ENCODE results near the gene INPP5J. TPM values are rescaled to one million over a fixed set of nuclear protein-coding genes. Genes with fewer than 3 reads are reported as not detected.
"Not testable (repeated sequence)": the region's sequence is repeated elsewhere in the genome, so short reads cannot be mapped to it uniquely, and the experiment has no call there.

Gene INPP5J
- total RNA-seq (2014; rRNA removed): 2.1 and 3.1 TPM in 2 replicates
- percentile 36 among the genes with signal in this experiment for Bru-seq, nascent RNA
- BruChase-seq, experiment 1, labeled RNA remaining after a 6-hour chase: percentile 49 among the genes with signal in this experiment
- BruChase-seq, experiment 2, labeled RNA remaining after a 2-hour chase: percentile 34 among the genes with signal in this experiment
- long read RNA-seq, partial matches to known transcripts: 4 of 7 reads
- long read RNA-seq, other reads (novel, unspliced or antisense): 3 of 7 reads

- H3K9me3 ChIP-seq (ENCODE audit: low read length): no peaks in the 10 kb centered on the region
- H3K27ac ChIP-seq (ENCODE audit: low read length): no peak within 1 kb of the TSS
- no peaks in the 10 kb centered on the region for H3K79me2 ChIP-seq (ENCODE audit: low read length)
- CTCF ChIA-PET: no interaction called here
- intact Hi-C loops (cut with micrococcal nuclease): no loop called here
- H3K9me2 ChIP-seq (replicated peaks; ENCODE audit: low read length): no peaks in the 10 kb centered on the region
- TF ChIP-seq CTCF (conservative IDR thresholded peaks at IDR 0.05; ENCODE audit: low read depth, low read length) (no peak), EZH2phosphoT487 (IDR thresholded peaks at IDR 0.05; ENCODE audit: borderline replicate concordance, low read length) (no peak), EZH2 (IDR thresholded peaks at IDR 0.05; ENCODE audit: low read length, unreplicated experiment) (no peak)
- BruUV-seq (replicated peaks): no TSS peak
- POLR2A ChIA-PET (ENCODE audit: unreplicated experiment): no interaction called here
- DNase-seq (peak; percentile 44), ATAC-seq (peak; percentile 95)
- peak within 1 kb of the TSS; percentile 66 for H3K4me3 ChIP-seq (ENCODE audit: low read length)
- H3K4me2 ChIP-seq (ENCODE audit: low read length): peak within 1 kb of the TSS; percentile 81
- no peaks in the 10 kb centered on the region for H3K36me3 ChIP-seq (ENCODE audit: low read depth, low read length)
- H3K4me1 ChIP-seq (ENCODE audit: insufficient read depth, low read length): 0 out of 2 replicates have a peak, but pooled peaks cover 4% of the 10 kb centered on the region
- H2AFZ ChIP-seq (ENCODE audit: low read length): peak within 1 kb of the TSS; percentile 70
- no peaks in the 10 kb centered on the region for H3F3A ChIP-seq (ENCODE audit: low read length, unreplicated experiment)
- H3K9ac ChIP-seq (ENCODE audit: low read length): 0 out of 2 replicates have a peak within 1 kb of the TSS, but pooled peaks have one; percentile 20
- no peaks in the 10 kb centered on the region for H3K27me3 ChIP-seq (ENCODE audit: low read length)
- H4K20me1 ChIP-seq (ENCODE audit: low read length): no peaks in the 10 kb centered on the region
Measured at GRCh38 chr22:31122532-31123291, at the start of gene INPP5J. Gene INPP5J, plus strand, starts transcription at chr22:31122966. Its CDS starts 49 bp downstream, at chr22:31123015.

- H3K4me1 ChIP-seq (ENCODE audit: insufficient read depth, low read length); POLR2A ChIA-PET (ENCODE audit: unreplicated experiment); H3K79me2 ChIP-seq (ENCODE audit: low read length); ATAC-seq; CTCF ChIA-PET; H3K9me2 ChIP-seq (replicated peaks; ENCODE audit: low read length); BruUV-seq (replicated peaks); H2AFZ ChIP-seq (ENCODE audit: low read length); H3K4me3 ChIP-seq (ENCODE audit: low read length); H3K27me3 ChIP-seq (ENCODE audit: low read length); H4K20me1 ChIP-seq (ENCODE audit: low read length); H3F3A ChIP-seq (ENCODE audit: low read length, unreplicated experiment); intact Hi-C loops (cut with micrococcal nuclease); H3K27ac ChIP-seq (ENCODE audit: low read length); DNase-seq; H3K9me3 ChIP-seq (ENCODE audit: low read length); H3K4me2 ChIP-seq (ENCODE audit: low read length); H3K36me3 ChIP-seq (ENCODE audit: low read depth, low read length); H3K9ac ChIP-seq (ENCODE audit: low read length): not testable (repeated sequence)
Measured at GRCh38 chr22:31073125-31073524, 49.6 kb upstream of the INPP5J start.

- CTCF ChIA-PET: not testable (repeated sequence)
Measured at GRCh38 chr22:31073545-31074145, 49.1 kb upstream of the INPP5J start.

More at GRCh38 chr22:31073545-31074145, 49.1 kb upstream of the INPP5J start:
- DNase-seq; H3K36me3 ChIP-seq (ENCODE audit: low read depth, low read length); H2AFZ ChIP-seq (ENCODE audit: low read length); POLR2A ChIA-PET (ENCODE audit: unreplicated experiment); H4K20me1 ChIP-seq (ENCODE audit: low read length); BruUV-seq (replicated peaks); ATAC-seq; H3K27ac ChIP-seq (ENCODE audit: low read length); H3K4me1 ChIP-seq (ENCODE audit: insufficient read depth, low read length); H3K9ac ChIP-seq (ENCODE audit: low read length); H3K4me3 ChIP-seq (ENCODE audit: low read length); H3K4me2 ChIP-seq (ENCODE audit: low read length); H3K27me3 ChIP-seq (ENCODE audit: low read length); H3K9me3 ChIP-seq (ENCODE audit: low read length); H3K9me2 ChIP-seq (replicated peaks; ENCODE audit: low read length); intact Hi-C loops (cut with micrococcal nuclease); H3K79me2 ChIP-seq (ENCODE audit: low read length); H3F3A ChIP-seq (ENCODE audit: low read length, unreplicated experiment): not testable (repeated sequence)

Measured in PC-3 (cell line).